H54 (cell line): ENCODE results near the gene ADGRA3.
"Not testable (repeated sequence)": the region's sequence is repeated elsewhere in the genome, so short reads cannot be mapped to it uniquely, and the experiment has no call there.

ENCODE experiments used
- DNase-seq: peaks from one replicate; pipeline ENCODE4 v3.0.0; 2011; ENCODE audit warnings: low spot score, mixed read lengths; ENCODE audit not compliant: insufficient read length
- FAIRE-seq: peaks from 3 replicates; lab custom pipeline; 2011; peaks lifted over from hg19 to GRCh38; lab: Jason Lieb, UNC
- POLR2A ChIP-seq: IDR thresholded peaks from 2 replicates; pipeline ENCODE4 v1.6.1; 2011; ENCODE audit warnings: low read depth, mild to moderate bottlenecking, low read length

The ADGRA3 gene

DNA sequence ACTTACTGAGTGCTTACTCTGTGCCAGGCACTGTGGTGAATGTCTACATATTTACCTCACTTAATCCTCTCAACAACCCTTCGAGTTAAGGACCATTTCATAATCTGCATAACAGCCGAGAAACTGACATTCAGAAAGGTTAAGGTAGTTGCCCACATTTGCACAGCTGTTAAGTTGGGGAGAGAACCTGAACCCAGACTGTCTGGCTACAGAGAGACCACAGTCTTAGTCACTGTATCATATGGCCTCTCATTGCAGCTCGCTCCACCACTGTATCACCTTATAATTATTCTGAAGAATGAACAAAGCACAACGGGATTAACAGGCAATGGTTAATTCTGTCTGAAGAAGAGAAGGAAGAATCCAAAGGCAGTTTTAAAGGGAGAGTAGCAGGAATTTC, 98.5 kb downstream of the ADGRA3 start:
- DNase-seq: no peak
- no peak for FAIRE-seq
- TF ChIP-seq POLR2A: no peak

DNA sequence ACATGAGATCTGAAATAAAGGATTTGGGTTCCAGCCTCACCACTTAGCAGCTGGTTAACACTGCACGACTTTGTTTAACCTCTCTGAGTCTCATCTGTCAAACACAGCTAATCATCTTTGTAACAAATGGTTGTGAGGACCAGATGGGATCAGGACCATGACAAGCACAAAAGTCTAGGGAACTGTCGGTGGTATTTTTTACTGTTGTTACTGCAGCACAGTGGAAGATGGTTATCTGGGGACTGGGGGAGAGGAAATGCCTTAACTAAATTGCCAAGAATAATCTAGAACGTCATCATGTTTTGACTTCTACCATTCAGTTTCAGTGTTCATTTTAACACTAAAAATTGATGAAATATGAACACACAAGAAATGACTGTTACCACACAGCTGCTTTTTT, 99.5 kb downstream of the ADGRA3 start:
- no peak for FAIRE-seq
- TF ChIP-seq POLR2A: no peak
- no peak for DNase-seq

DNA sequence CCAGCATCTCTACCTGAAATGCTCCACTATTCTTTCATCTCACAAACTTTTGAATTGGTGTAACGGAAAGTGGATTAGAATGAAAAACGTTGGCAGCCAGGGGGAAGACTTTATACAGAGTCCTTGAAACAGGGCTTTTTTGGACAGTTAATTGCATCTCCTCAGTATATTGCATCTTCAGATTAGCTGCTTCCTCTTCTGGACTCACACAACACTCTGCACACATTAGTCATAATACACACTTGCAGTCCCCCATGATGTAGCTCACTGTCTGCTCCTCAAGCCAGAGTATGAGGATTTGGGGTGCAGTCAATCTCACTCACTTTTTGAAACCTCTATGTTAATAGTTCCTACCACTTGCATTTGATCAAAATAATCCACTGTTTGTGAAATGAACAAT, 101.0 kb downstream of the ADGRA3 start:
- no peak for DNase-seq

DNA sequence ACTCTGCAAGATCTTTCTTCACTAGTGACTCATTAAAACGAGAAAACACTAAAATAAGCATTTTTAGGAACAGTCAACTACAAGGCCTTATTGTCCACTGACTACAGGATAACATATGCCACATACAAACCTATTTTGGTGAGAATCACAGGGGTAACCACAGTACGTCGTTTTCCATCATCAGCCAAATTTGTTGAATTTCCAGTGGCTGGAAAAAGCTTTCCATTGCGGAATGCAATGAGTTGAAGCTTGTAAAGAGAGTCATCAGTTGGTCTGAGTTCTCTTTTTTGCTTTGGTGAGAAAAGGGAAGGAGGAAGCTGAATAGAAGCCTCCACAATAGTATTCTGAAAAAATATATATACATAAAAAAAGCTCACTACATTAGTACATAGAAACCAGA, 102.4 kb downstream of the ADGRA3 start:
- FAIRE-seq (no peak), DNase-seq (no peak)
- TF ChIP-seq POLR2A: no peak

More for the DNA sequence above, 101.0 kb downstream of the ADGRA3 start:
- FAIRE-seq: no peak
- no peak for TF ChIP-seq POLR2A

GRCh38 chr4:22412013-22412412, 103.9 kb downstream of the ADGRA3 start:
- no peak for FAIRE-seq

GRCh38 chr4:22410645-22411247, 105.1 kb downstream of the ADGRA3 start:
- DNase-seq (no peak), FAIRE-seq (no peak)
- TF ChIP-seq POLR2A: no peak

More at GRCh38 chr4:22412013-22412412, 103.9 kb downstream of the ADGRA3 start:
- no peak for TF ChIP-seq POLR2A
- DNase-seq: no peak

DNA sequence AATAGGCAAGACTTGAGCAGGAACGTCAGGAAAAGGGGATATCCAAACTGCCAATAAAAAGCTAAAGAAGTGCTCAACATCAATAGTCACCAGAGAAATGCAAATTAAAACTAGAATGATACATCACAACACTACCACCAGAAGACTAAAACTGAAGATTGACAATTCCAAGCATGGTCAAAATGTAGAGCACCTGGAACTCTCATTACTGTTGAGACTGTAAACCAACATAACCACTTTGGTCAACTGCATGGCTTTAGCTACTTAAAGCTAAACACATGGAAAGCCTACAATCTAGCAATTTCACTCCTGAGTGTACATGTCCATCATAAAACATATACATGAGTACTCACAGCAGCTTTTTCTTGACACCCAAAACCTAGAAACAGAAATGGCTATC, 107.4 kb downstream of the ADGRA3 start:
- no peak for FAIRE-seq
- TF ChIP-seq POLR2A: no peak
- DNase-seq: no peak

GRCh38 chr4:22407361-22407760, 108.5 kb downstream of the ADGRA3 start:
- FAIRE-seq: no peak
- TF ChIP-seq POLR2A: no peak

DNA sequence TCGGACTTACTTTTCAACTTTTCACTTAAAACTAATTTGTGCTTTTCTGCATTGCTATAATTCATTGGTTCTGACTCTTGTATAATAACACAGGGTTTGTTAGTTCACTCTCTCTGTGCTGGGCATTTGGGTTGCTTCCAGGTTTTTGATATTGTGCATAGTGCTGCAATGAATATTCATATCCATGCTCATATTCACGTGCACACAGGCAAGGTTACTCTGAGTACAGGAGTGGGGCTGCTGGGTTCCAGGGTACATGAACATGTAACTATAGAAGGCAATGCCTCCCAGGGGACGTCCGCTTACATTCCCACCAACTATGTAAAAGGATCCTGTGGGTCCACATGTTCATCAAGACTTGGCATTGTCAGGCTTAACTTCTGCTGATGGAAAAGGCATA, 117.2 kb downstream of the ADGRA3 start:
- DNase-seq (no peak), FAIRE-seq (no peak)
- TF ChIP-seq POLR2A: no peak

More at GRCh38 chr4:22407361-22407760, 108.5 kb downstream of the ADGRA3 start:
- no peak for DNase-seq

- DNase-seq (no peak), FAIRE-seq (no peak)
- TF ChIP-seq POLR2A: no peak
Observed at GRCh38 chr4:22391551-22391950, 124.3 kb downstream of the ADGRA3 start.

DNA sequence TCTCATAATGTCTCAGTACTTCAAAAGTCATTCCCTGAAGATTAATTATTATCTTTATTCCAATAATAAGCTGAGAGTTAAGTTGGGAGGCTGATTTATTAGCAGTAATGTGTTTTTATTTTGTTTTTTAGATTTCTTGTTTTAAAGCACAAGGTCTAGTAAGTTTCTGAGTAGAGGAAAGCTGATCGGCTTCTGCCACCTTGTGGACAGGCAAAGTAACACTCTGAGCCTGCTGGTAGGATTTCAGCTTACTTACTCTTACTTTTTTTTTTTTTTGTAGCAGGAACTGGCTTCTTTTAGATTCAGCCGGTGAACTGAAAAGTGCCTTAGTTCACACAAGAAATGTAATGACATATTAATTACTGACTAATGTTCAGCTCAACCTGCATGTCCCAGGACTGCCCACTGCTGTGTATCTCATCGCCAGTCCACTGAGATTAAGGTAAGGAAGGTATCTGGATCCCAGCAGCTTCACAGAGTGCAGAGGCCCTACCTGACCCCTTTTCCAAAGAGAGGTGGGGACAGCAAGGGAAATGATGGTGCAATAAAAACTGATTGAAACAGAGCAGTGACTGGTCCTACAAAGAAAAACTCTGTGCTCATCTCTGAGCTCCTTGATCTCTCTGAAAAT, 126.5 kb downstream of the ADGRA3 start:
- DNase-seq (peak; percentile 5), FAIRE-seq (no peak)
- TF ChIP-seq POLR2A: no peak

GRCh38 chr4:22385611-22386011, 130.3 kb downstream of the ADGRA3 start:
- DNase-seq (peak; percentile 1), FAIRE-seq (no peak)
- no peak for TF ChIP-seq POLR2A

GRCh38 chr4:22384154-22384553, 131.7 kb downstream of the ADGRA3 start:
- DNase-seq (no peak), FAIRE-seq (no peak)
- TF ChIP-seq POLR2A: no peak

DNA sequence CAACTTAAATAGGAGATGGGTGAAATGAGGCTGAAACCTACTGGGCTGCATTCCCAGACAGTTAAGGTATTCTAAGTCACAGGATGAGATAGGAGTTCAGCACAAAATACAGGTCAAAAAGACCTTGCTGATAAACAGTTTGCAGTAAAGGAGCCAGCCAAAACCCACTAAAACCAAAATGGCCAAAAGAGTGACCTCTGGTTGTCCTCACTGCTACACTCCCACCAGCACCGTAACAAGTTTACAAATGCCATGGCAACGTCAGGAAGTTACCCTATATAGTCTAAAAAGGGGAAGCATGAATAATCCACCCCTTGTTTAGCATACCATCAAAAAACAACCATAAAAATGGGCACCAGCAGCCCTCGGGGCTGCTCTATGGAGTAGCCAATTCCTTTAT, 133.7 kb downstream of the ADGRA3 start:
- DNase-seq, FAIRE-seq: not testable (repeated sequence)

DNA sequence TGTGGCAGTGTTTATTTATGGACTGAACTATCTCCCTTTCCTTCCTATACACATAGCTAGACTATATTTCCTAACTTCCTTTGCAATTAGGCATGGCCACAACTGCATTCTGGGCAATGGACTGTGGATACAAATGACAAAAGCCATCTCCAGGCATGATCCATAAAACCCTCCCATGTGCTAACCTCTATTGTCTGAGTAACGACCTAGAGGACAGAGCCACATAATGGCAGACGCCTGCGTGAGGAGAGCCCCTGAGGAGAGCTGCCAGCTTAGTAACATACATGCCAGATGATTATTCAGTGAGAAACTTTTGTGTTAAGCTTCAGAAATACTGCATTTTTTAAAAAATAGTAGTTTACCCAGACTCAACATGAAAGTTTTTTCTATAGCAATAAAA, 142.9 kb downstream of the ADGRA3 start:
- FAIRE-seq: no peak
- TF ChIP-seq POLR2A: no peak
- DNase-seq: no peak
